Measurements from ENCODE around the gene RAD51D.

- no peak for TF ChIP-seq GATA3 (IDR thresholded peaks at IDR 0.05; ENCODE audit: low read depth, low read length)
- no peak for TF ChIP-seq GATA2 (IDR thresholded peaks at IDR 0.05; ENCODE audit: low read depth, low read length)
Measured at GRCh38 chr17:35083071-35083470, 36.6 kb downstream of the RAD51D start.
